ENCODE measurements around the gene SP110. TPM values are rescaled to one million over a fixed set of nuclear protein-coding genes. Genes with fewer than 3 reads are reported as not detected.

The SP110 gene
- total and polyA plus RNA-seq, 9 of the 15 experiments (the other 6 are each of a cell fraction or from before 2014, with no cell fraction given) = 3.6 to 11.0 (median 7.1) TPM

DNA sequence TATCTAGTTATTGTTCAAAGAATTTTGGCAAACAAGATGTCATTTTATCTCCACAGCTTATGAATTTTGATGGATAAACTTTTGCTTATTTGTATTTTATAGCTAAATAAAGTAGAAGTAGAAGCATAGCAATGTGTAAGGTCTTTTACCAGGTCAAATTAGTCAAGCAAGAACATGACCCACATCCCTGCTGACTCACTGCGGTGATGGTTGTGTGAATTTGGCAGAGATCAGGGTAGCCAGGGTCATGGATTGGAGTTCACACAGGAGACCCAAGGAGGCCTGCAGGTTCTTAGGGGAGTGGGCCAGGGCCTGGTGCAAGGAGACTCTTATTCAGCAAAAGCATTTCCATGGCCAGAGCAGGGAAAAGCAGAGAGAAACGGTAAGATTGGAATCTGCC, 24.4 kb upstream of the SP110 start:
- no peaks in the 10 kb centered on the region for H4K20me1 ChIP-seq (replicated peaks; ENCODE audit: control insufficient read depth, insufficient read depth, low read length)
- no peak for FAIRE-seq
- no peaks in the 10 kb centered on the region for H3K9me1 ChIP-seq (ENCODE audit: control insufficient read depth, insufficient read depth, low read length)
- ChIA-PET POLR2A (no interaction called here), CTCF (ENCODE audit: low intra/inter-chr PET ratio) (no interaction called here)
- BruUV-seq (replicated peaks) = no TSS peak
- no peaks in the 10 kb centered on the region for H3K79me2 ChIP-seq (ENCODE audit: control insufficient read depth, insufficient read depth, low read length)
- WGBS (ENCODE audit: insufficient coverage, low coverage, missing lambda C conversion rate) = 0% methylated on average over 2 of the region's 2 CpGs
- no peak overlapping the region for H3K4me2 ChIP-seq (ENCODE audit: insufficient read depth, low read length)
- no peak for ATAC-seq
- H3K27ac ChIP-seq (ENCODE audit: extremely low read depth, low read depth, low read length) = no peak overlapping the region
- H3K4me1 ChIP-seq (replicated peaks in 1 of 2; ENCODE audit: control insufficient read depth in 2 of 2, insufficient read depth in 2 of 2, low read length in 2 of 2) = no peaks in the 10 kb centered on the region; a peak in 1 of 5 replicates
- no peak overlapping the region for H2AFZ ChIP-seq (ENCODE audit: low read depth, low read length)
- no peak overlapping the region for H3K4me3 ChIP-seq
- H3K9me3 ChIP-seq (replicated peaks; ENCODE audit: control insufficient read depth, insufficient read depth, low read depth, low read length) = no peaks in the 10 kb centered on the region
- in situ Hi-C loops (cut with MboI) = no loop called here
- no peak overlapping the region for H3K9ac ChIP-seq (ENCODE audit: insufficient read depth in 1 of 2, low read depth in 2 of 2, low read length in 2 of 2)
- no peak for DNase-seq (ENCODE audit: extremely low read depth in 1 of 4, low spot score in 3 of 4)
- no peaks in the 10 kb centered on the region for H3K36me3 ChIP-seq (ENCODE audit: control insufficient read depth, insufficient read depth, low read length)
- intact Hi-C loops (cut with micrococcal nuclease) = no loop called here
- H3K27me3 ChIP-seq (ENCODE audit: control insufficient read depth in 2 of 2, insufficient read depth in 2 of 2, low read length in 2 of 2) = no peaks in the 10 kb centered on the region; a peak in 1 of 5 replicates
- TF ChIP-seq POLR2G (IDR thresholded peaks at IDR 0.05; ENCODE audit: low read depth, low read length) (no peak), HNRNPH1 (optimal IDR thresholded peaks at IDR 0.05; ENCODE audit: low read depth, low read length) (no peak), SREBF1 (IDR thresholded peaks at IDR 0.05; ENCODE audit: borderline replicate concordance, low read depth, low read length) (no peak), ELF1 (tag; IDR thresholded peaks at IDR 0.05) (no peak), ZC3H11A (IDR thresholded peaks at IDR 0.05; ENCODE audit: low read depth, low read length) (no peak), NFRKB (IDR thresholded peaks at IDR 0.05; ENCODE audit: low read depth) (no peak)
- TF ChIP-seq, protein P1, sequence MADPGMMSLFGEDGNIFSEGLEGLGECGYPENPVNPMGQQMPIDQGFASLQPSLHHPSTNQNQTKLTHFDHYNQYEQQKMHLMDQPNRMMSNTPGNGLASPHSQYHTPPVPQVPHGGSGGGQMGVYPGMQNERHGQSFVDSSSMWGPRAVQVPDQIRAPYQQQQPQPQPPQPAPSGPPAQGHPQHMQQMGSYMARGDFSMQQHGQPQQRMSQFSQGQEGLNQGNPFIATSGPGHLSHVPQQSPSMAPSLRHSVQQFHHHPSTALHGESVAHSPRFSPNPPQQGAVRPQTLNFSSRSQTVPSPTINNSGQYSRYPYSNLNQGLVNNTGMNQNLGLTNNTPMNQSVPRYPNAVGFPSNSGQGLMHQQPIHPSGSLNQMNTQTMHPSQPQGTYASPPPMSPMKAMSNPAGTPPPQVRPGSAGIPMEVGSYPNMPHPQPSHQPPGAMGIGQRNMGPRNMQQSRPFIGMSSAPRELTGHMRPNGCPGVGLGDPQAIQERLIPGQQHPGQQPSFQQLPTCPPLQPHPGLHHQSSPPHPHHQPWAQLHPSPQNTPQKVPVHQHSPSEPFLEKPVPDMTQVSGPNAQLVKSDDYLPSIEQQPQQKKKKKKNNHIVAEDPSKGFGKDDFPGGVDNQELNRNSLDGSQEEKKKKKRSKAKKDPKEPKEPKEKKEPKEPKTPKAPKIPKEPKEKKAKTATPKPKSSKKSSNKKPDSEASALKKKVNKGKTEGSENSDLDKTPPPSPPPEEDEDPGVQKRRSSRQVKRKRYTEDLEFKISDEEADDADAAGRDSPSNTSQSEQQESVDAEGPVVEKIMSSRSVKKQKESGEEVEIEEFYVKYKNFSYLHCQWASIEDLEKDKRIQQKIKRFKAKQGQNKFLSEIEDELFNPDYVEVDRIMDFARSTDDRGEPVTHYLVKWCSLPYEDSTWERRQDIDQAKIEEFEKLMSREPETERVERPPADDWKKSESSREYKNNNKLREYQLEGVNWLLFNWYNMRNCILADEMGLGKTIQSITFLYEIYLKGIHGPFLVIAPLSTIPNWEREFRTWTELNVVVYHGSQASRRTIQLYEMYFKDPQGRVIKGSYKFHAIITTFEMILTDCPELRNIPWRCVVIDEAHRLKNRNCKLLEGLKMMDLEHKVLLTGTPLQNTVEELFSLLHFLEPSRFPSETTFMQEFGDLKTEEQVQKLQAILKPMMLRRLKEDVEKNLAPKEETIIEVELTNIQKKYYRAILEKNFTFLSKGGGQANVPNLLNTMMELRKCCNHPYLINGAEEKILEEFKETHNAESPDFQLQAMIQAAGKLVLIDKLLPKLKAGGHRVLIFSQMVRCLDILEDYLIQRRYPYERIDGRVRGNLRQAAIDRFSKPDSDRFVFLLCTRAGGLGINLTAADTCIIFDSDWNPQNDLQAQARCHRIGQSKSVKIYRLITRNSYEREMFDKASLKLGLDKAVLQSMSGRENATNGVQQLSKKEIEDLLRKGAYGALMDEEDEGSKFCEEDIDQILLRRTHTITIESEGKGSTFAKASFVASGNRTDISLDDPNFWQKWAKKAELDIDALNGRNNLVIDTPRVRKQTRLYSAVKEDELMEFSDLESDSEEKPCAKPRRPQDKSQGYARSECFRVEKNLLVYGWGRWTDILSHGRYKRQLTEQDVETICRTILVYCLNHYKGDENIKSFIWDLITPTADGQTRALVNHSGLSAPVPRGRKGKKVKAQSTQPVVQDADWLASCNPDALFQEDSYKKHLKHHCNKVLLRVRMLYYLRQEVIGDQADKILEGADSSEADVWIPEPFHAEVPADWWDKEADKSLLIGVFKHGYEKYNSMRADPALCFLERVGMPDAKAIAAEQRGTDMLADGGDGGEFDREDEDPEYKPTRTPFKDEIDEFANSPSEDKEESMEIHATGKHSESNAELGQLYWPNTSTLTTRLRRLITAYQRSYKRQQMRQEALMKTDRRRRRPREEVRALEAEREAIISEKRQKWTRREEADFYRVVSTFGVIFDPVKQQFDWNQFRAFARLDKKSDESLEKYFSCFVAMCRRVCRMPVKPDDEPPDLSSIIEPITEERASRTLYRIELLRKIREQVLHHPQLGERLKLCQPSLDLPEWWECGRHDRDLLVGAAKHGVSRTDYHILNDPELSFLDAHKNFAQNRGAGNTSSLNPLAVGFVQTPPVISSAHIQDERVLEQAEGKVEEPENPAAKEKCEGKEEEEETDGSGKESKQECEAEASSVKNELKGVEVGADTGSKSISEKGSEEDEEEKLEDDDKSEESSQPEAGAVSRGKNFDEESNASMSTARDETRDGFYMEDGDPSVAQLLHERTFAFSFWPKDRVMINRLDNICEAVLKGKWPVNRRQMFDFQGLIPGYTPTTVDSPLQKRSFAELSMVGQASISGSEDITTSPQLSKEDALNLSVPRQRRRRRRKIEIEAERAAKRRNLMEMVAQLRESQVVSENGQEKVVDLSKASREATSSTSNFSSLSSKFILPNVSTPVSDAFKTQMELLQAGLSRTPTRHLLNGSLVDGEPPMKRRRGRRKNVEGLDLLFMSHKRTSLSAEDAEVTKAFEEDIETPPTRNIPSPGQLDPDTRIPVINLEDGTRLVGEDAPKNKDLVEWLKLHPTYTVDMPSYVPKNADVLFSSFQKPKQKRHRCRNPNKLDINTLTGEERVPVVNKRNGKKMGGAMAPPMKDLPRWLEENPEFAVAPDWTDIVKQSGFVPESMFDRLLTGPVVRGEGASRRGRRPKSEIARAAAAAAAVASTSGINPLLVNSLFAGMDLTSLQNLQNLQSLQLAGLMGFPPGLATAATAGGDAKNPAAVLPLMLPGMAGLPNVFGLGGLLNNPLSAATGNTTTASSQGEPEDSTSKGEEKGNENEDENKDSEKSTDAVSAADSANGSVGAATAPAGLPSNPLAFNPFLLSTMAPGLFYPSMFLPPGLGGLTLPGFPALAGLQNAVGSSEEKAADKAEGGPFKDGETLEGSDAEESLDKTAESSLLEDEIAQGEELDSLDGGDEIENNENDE (IDR thresholded peaks at IDR 0.05; ENCODE audit: low read depth, low read length) = no peak
- TF ChIP-seq, protein P2, sequence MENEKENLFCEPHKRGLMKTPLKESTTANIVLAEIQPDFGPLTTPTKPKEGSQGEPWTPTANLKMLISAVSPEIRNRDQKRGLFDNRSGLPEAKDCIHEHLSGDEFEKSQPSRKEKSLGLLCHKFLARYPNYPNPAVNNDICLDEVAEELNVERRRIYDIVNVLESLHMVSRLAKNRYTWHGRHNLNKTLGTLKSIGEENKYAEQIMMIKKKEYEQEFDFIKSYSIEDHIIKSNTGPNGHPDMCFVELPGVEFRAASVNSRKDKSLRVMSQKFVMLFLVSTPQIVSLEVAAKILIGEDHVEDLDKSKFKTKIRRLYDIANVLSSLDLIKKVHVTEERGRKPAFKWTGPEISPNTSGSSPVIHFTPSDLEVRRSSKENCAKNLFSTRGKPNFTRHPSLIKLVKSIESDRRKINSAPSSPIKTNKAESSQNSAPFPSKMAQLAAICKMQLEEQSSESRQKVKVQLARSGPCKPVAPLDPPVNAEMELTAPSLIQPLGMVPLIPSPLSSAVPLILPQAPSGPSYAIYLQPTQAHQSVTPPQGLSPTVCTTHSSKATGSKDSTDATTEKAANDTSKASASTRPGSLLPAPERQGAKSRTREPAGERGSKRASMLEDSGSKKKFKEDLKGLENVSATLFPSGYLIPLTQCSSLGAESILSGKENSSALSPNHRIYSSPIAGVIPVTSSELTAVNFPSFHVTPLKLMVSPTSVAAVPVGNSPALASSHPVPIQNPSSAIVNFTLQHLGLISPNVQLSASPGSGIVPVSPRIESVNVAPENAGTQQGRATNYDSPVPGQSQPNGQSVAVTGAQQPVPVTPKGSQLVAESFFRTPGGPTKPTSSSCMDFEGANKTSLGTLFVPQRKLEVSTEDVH (IDR thresholded peaks at IDR 0.05; ENCODE audit: low read depth, partially characterized antibody) = no peak
- TF ChIP-seq, protein P3, sequence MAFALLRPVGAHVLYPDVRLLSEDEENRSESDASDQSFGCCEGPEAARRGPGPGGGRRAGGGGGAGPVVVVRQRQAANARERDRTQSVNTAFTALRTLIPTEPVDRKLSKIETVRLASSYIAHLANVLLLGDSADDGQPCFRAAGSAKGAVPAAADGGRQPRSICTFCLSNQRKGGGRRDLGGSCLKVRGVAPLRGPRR (CRISPR knock-in tag; IDR thresholded peaks at IDR 0.05) = no peak

Data from K562 (cell line).